ENCODE results near the gene WDR5. TPM values are rescaled to one million over a fixed set of nuclear protein-coding genes. Genes with fewer than 3 reads are reported as not detected.

Gene WDR5
- total RNA-seq, 1 donor from 2014 or later: 42.5 TPM

- TF ChIP-seq CTCF (IDR thresholded peaks at IDR 0.05; ENCODE audit: unreplicated experiment): no peak
- peaks cover 10% of the 10 kb centered on the region for H3K4me1 Mint-ChIP-seq
Observed at GRCh38 chr9:134200730-134201129, 64.8 kb downstream of the WDR5 start.

GRCh38 chr9:134203224-134203623 is 67.3 kb downstream of the WDR5 start:
- peaks cover 3% of the 10 kb centered on the region for H3K27me3 Mint-ChIP-seq (ENCODE audit: low read depth)
- peaks cover 13% of the 10 kb centered on the region for H3K4me1 Mint-ChIP-seq
- H3K4me3 Mint-ChIP-seq: no peak overlapping the region
- H3K36me3 Mint-ChIP-seq: peaks cover 2% of the 10 kb centered on the region
- no peak overlapping the region for H3K27ac Mint-ChIP-seq
- peaks cover 25% of the 10 kb centered on the region for H3K9me3 Mint-ChIP-seq
- TF ChIP-seq CTCF (IDR thresholded peaks at IDR 0.05; ENCODE audit: unreplicated experiment): no peak
- no peak for DNase-seq (ENCODE audit: low spot score in 2 of 2, unreplicated experiment in 2 of 2)

More at GRCh38 chr9:134200730-134201129, 64.8 kb downstream of the WDR5 start:
- Mint-ChIP-seq H3K27me3 (ENCODE audit: low read depth) (peaks cover 14% of the 10 kb centered on the region), H3K27ac (no peak overlapping the region), H3K36me3 (peaks cover 2% of the 10 kb centered on the region), H3K9me3 (peaks cover 25% of the 10 kb centered on the region), H3K4me3 (no peak overlapping the region)
- no peak for DNase-seq (ENCODE audit: low spot score in 2 of 2, unreplicated experiment in 2 of 2)

GRCh38 chr9:134204041-134204440 is 68.2 kb downstream of the WDR5 start:
- Mint-ChIP-seq H3K4me1 (peaks cover 13% of the 10 kb centered on the region), H3K4me3 (no peak overlapping the region), H3K36me3 (peaks cover 2% of the 10 kb centered on the region), H3K9me3 (peaks cover 25% of the 10 kb centered on the region), H3K27ac (no peak overlapping the region), H3K27me3 (ENCODE audit: low read depth) (no peaks in the 10 kb centered on the region)
- DNase-seq (ENCODE audit: low spot score in 2 of 2, unreplicated experiment in 2 of 2): no peak
- TF ChIP-seq CTCF (IDR thresholded peaks at IDR 0.05; ENCODE audit: unreplicated experiment): no peak

GRCh38 chr9:134204991-134205578 is 69.2 kb downstream of the WDR5 start:
- Mint-ChIP-seq H3K4me3 (no peak overlapping the region), H3K9me3 (peaks cover 25% of the 10 kb centered on the region), H3K27ac (peak overlapping the region; percentile 64), H3K4me1 (peaks cover 13% of the 10 kb centered on the region), H3K27me3 (ENCODE audit: low read depth) (no peaks in the 10 kb centered on the region), H3K36me3 (peaks cover 2% of the 10 kb centered on the region)
- TF ChIP-seq CTCF (IDR thresholded peaks at IDR 0.05; ENCODE audit: unreplicated experiment): no peak
- no peak for DNase-seq (ENCODE audit: low spot score in 2 of 2, unreplicated experiment in 2 of 2)

- H3K4me3 Mint-ChIP-seq: no peak overlapping the region
- H3K9me3 Mint-ChIP-seq: peaks cover 23% of the 10 kb centered on the region
- peaks cover 2% of the 10 kb centered on the region for H3K36me3 Mint-ChIP-seq
- DNase-seq (ENCODE audit: low spot score in 2 of 2, unreplicated experiment in 2 of 2): no peak
- TF ChIP-seq CTCF (IDR thresholded peaks at IDR 0.05; ENCODE audit: unreplicated experiment): no peak
- peaks cover 13% of the 10 kb centered on the region for H3K4me1 Mint-ChIP-seq
- peak overlapping the region; percentile 64 for H3K27ac Mint-ChIP-seq
- H3K27me3 Mint-ChIP-seq (ENCODE audit: low read depth): no peaks in the 10 kb centered on the region
Observed at GRCh38 chr9:134205672-134206310, 69.9 kb downstream of the WDR5 start.

All from mesothelial cell of epicardium (in vitro differentiated cells).